NCI-H2107 (cell line): ENCODE data around the gene KLK2.

Experiments
- DNase-seq: peaks from one replicate; lab custom pipeline; 2025; lab: John Stamatoyannopoulos, UW

KLK2 gene

DNA sequence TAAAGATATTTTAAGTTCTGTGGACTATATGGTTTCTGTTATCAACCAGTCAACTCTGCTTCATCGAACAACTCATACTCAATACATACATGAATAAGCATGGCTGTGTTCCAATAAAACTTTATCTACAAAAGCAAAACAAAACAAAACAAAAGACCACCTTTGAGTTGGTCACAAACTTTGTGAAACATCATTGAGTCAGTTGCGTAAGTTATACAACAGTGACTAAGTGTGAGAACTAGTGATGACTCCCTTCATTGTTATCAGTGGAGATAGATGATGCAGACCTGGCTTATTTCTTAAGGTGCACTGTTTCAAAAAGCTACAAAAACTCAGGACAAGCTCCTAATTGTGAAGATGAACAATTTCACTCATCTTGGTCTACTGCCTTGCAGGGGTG is 52.5 kb downstream of the KLK2 start:
- no peak for DNase-seq

DNA sequence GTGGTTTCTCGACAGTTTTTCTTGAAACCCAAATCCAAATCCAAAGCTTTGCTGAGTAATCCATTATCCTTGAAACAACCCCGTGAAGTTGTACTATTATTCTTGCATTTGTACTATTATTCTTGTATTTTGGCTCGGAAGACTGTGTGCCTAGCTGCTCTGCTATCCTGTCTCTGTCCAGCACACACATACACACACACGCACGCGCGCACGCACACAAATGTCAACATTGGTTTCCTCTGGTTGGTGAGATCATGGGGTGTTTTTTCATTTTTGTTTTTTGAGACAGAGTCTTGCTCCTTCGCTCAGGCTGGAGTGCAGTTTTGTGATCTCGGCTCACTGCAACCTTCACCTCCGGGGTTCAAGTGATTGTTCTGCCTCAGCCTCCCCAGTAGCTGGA is 52.9 kb downstream of the KLK2 start:
- no peak for DNase-seq

DNA sequence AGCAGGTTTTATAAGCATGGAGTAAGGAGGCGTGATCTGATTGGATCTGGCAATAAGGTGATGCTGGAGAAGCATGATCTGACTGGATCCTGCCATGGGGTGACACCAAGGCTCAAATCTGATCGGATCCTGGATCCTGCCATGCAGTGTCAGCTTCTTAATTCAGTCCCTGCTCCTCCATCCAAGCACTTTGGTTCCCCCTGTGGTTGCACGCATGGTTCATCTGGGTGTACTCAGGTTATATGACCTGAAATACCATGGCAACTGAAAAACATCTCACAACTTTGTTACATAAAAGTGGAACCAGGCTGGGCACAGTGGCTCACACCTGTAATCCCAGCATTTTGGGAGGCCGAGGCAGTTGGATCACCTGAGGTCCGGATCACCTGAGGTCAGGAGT is 55.6 kb downstream of the KLK2 start:
- DNase-seq = peak; percentile 17
